Cardiac fibroblast (primary cell): ENCODE data around the gene FXN.

Experiments used
- DNase-seq, 2 donors: peaks; one replicate each; pipeline versions ENCODE4 v3.0.0 to v3.0.0-alpha.2; 2010; ENCODE audit warnings: low read depth in 2 of 2
- H3K4me3 ChIP-seq, 2 donors: replicated peaks in 1 of 2; 1 replicate in 1 of 2; 2 replicates in 1 of 2; pipeline ENCODE4 v1.5.1; 2011; ENCODE audit warnings: low read depth in 2 of 2, low read length in 2 of 2, mild to moderate bottlenecking in 2 of 2, moderate library complexity in 1 of 2
- TF ChIP-seq, protein P1 (sequence below): IDR thresholded peaks from one replicate; pipeline ENCODE4 v1.5.1; 2011; ENCODE audit warnings: low read depth, mild to moderate bottlenecking, low read length, inconsistent platforms

FXN gene

DNA sequence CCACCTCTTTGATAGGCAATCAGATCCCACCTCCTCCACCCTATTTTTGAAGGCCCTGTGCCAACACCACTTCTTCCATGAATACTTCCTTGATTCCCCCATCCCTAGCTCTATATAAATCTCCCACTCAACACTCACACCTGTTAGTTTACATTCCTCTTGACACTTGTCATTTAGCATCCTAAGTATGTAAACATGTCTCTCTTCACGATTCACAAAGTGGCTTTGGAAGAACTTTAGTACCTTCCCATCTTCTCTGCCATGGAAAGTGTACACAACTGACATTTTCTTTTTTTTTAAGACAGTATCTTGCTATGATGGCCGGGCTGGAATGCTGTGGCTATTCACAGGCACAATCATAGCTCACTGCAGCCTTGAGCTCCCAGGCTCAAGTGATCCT, 1.5 kb upstream of the FXN start:
- TF ChIP-seq, protein P1, sequence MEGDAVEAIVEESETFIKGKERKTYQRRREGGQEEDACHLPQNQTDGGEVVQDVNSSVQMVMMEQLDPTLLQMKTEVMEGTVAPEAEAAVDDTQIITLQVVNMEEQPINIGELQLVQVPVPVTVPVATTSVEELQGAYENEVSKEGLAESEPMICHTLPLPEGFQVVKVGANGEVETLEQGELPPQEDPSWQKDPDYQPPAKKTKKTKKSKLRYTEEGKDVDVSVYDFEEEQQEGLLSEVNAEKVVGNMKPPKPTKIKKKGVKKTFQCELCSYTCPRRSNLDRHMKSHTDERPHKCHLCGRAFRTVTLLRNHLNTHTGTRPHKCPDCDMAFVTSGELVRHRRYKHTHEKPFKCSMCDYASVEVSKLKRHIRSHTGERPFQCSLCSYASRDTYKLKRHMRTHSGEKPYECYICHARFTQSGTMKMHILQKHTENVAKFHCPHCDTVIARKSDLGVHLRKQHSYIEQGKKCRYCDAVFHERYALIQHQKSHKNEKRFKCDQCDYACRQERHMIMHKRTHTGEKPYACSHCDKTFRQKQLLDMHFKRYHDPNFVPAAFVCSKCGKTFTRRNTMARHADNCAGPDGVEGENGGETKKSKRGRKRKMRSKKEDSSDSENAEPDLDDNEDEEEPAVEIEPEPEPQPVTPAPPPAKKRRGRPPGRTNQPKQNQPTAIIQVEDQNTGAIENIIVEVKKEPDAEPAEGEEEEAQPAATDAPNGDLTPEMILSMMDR = no peak
- no peak for DNase-seq
- H3K4me3 ChIP-seq = no peak overlapping the region

DNA sequence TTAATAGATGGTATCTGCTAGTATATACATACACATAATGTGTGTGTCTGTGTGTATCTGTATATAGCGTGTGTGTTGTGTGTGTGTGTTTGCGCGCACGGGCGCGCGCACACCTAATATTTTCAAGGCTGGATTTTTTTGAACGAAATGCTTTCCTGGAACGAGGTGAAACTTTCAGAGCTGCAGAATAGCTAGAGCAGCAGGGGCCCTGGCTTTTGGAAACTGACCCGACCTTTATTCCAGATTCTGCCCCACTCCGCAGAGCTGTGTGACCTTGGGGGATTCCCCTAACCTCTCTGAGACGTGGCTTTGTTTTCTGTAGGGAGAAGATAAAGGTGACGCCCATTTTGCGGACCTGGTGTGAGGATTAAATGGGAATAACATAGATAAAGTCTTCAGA, 757 bp downstream of the FXN start:
- TF ChIP-seq, protein P1 = no peak
- peak; percentile 18 to 45 for DNase-seq
- peak overlapping the region; percentile 73 to 92 for H3K4me3 ChIP-seq

- DNase-seq = no peak
- peak overlapping the region; percentile 73 to 92 for H3K4me3 ChIP-seq
- TF ChIP-seq, protein P1 = no peak
Measured at GRCh38 chr9:69036799-69037198, 1.2 kb downstream of the FXN start.

- DNase-seq = no peak
- H3K4me3 ChIP-seq = no peak overlapping the region
- TF ChIP-seq, protein P1 = no peak
Measured at GRCh38 chr9:69040646-69041045, 5.1 kb downstream of the FXN start.

- no peak overlapping the region for H3K4me3 ChIP-seq
- TF ChIP-seq, protein P1 = no peak
- DNase-seq = peak; percentile 41 to 71
Measured at GRCh38 chr9:69044240-69045219, 9.0 kb downstream of the FXN start.

- no peak for DNase-seq
- TF ChIP-seq, protein P1 = no peak
- H3K4me3 ChIP-seq = no peak overlapping the region
Measured at GRCh38 chr9:69045821-69046220, 10.3 kb downstream of the FXN start.
